ENCODE measurements around the gene NBR1. TPM values are rescaled to one million over a fixed set of nuclear protein-coding genes. Genes with fewer than 3 reads are reported as not detected.

NBR1 gene
- total RNA-seq, 2 donors from 2014 or later = 120 to 156 TPM

GRCh38 chr17:43212641-43213490, 41.9 kb downstream of the NBR1 start:
- TF ChIP-seq POLR2AphosphoS5 (IDR thresholded peaks at IDR 0.05) (peak; percentile 8), CTCF (IDR thresholded peaks at IDR 0.05) (no peak)
- Histone ChIP-seq H3K4me1 (replicated peaks) (peaks cover 5% of the 10 kb centered on the region), H3K36me3 (peaks cover 0 to 5% of the 10 kb centered on the region in 2 donors), H3K9me3 (no peaks in the 10 kb centered on the region), H3K4me3 (peak overlapping the region in 1 of 2 donors; percentile 40), H3K27me3 (replicated peaks; ENCODE audit: insufficient read depth) (no peaks in the 10 kb centered on the region), H3K27ac (peak overlapping the region; percentile 77 to 83)
- 44% methylated on average over 7 of the region's 7 CpGs for WGBS
- intact Hi-C loops (cut with DNase I) = loop anchor here (5.0 to 10.0 kb wide), 2 partner anchors 41 to 272 kb away; partner anchors contain the start of genes DHX8 and NBR1
- peak; percentile 47 for DNase-seq (ENCODE audit: low spot score)

- no peak for TF ChIP-seq POLR2A (IDR thresholded peaks at IDR 0.05)
- no peak for TF ChIP-seq CTCF (IDR thresholded peaks at IDR 0.05)
- TF ChIP-seq POLR2AphosphoS5 (IDR thresholded peaks at IDR 0.05) = no peak
- no peaks in the 10 kb centered on the region for H3K9me3 ChIP-seq
- H3K27me3 ChIP-seq (replicated peaks; ENCODE audit: insufficient read depth) = no peaks in the 10 kb centered on the region
- H3K36me3 ChIP-seq = peaks cover 0 to 5% of the 10 kb centered on the region in 2 donors
- H3K4me3 ChIP-seq = no peak overlapping the region
- WGBS = 87% methylated on average over 2 of the region's 2 CpGs
- DNase-seq (ENCODE audit: low spot score) = no peak
- H3K27ac ChIP-seq = peak overlapping the region; percentile 77 to 83
- H3K4me1 ChIP-seq (replicated peaks) = peaks cover 5% of the 10 kb centered on the region
- intact Hi-C loops (cut with DNase I) = loop anchor here (5.0 to 10.0 kb wide), 2 partner anchors 41 to 271 kb away; partner anchors contain the start of genes DHX8 and NBR1
These were observed 42.5 kb downstream of the NBR1 start for GRCh38 chr17:43213545-43213944.

- Histone ChIP-seq H3K36me3 (peaks cover 0 to 5% of the 10 kb centered on the region in 2 donors), H3K4me3 (no peak overlapping the region), H3K4me1 (replicated peaks) (peaks cover 5% of the 10 kb centered on the region), H3K27me3 (replicated peaks; ENCODE audit: insufficient read depth) (no peaks in the 10 kb centered on the region), H3K27ac (no peak overlapping the region), H3K9me3 (no peaks in the 10 kb centered on the region)
- TF ChIP-seq POLR2AphosphoS5 (IDR thresholded peaks at IDR 0.05) (no peak), CTCF (IDR thresholded peaks at IDR 0.05) (no peak), POLR2A (IDR thresholded peaks at IDR 0.05) (no peak)
- intact Hi-C loops (cut with DNase I) = loop anchor here (10.0 kb wide), 1 partner anchor 269 kb away; the partner anchor contains the start of gene DHX8
- no peak for DNase-seq (ENCODE audit: low spot score)
- 95% methylated on average over 3 of the region's 3 CpGs for WGBS
These were observed 44.3 kb downstream of the NBR1 start for GRCh38 chr17:43215341-43215740.

- no peak for DNase-seq (ENCODE audit: low spot score)
- Histone ChIP-seq H3K4me3 (no peak overlapping the region), H3K36me3 (peaks cover 0 to 5% of the 10 kb centered on the region in 2 donors), H3K9me3 (no peaks in the 10 kb centered on the region), H3K4me1 (replicated peaks) (peaks cover 5% of the 10 kb centered on the region), H3K27ac (no peak overlapping the region), H3K27me3 (replicated peaks; ENCODE audit: insufficient read depth) (no peaks in the 10 kb centered on the region)
- TF ChIP-seq CTCF (IDR thresholded peaks at IDR 0.05) (no peak), POLR2AphosphoS5 (IDR thresholded peaks at IDR 0.05) (no peak), POLR2A (IDR thresholded peaks at IDR 0.05) (no peak)
- WGBS = 93% methylated on average over 4 of the region's 4 CpGs
- intact Hi-C loops (cut with DNase I) = loop anchor here (10.0 kb wide), 1 partner anchor 268 kb away; the partner anchor contains the start of gene DHX8
These were observed 45.4 kb downstream of the NBR1 start for GRCh38 chr17:43216369-43216761.
